Right forelimb (tissue), 1 donor: ENCODE data around the gene RPS3A.
A peak's percentile ranks its signal among the peaks of the same experiment; 100 is the strongest.
"Not testable (repeated sequence)": the region's sequence is repeated elsewhere in the genome, so short reads cannot be mapped to it uniquely, and the experiment has no call there.

Experiments
- DNase-seq: peaks from one replicate; pipeline ENCODE4 v3.0.0-alpha.2; 2018

RPS3A gene

DNA sequence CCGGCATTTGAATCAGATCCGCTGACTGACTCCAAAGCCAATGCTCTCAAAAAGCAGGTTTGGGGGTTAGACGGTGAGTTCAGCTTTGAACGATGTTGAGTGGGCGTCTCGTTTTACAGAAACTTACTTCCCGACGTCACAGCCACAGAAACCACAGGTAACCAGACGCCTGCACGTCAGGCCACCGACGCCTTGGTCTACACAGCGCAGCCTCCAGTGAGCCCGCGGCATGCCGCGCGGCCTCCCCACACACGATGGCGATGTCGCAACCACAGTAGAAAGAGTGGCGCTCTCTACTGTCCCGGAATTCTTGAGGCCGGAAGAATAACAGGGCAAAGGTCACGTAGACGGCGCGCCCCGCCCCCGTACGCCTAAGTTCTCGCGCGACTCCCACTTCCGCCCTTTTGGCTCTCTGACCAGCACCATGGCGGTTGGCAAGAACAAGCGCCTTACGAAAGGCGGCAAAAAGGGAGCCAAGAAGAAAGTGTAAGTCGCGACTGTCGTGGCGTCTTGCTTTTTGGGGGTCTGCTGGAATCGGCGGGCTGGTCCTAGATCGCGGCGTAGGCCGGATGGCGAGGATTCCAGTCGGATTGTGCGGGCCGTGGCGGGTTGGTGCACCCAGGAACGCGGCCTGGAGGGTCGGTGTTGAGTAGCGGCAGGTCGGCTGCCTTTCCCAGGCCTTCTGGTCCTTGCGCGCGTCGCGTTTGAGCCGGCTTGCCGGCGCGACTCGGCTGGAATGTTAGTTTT is at the start of gene RPS3A:
RPS3A (plus strand) TSS at position 400 of the 747 bp plus-strand sequence; CDS start at position 425, 25 bp downstream.
- peak; percentile 99 for DNase-seq

DNA sequence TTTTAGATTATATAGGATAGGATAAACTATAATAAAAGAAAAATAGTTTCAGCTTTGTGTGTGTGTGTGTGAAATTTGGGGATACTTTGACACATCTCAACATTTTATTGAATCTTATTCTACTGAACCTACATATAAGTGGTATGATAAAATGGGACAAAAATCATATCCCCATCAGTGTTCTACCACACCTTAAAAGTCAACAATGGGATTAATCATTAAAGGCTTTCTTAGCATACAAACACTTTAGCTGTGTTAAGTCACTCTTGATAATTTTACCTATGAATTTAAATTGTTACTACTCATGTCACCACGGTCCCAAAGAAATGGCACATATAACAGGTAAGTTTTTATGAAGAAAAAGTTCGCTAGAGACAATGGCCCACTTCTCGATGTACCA is 46.6 kb upstream of the RPS3A start:
- DNase-seq: no peak

DNA sequence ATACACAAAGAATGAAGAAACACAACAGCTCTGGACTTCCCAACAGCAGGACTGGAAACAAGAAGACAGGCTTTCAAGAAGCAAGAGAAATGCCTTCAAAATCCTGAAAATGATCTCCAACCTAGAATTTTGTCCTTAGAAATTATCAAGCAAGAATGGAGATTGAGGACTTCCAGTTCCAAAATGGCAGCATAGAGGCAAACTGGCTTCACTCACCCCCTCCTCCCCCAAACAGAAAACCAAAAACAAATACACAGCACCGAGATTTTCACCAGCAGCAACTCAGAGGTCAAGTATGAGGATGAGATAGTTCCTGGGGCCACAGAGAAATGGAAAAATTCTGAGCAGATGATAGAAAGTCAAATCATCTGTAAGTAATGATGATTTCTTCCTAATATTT is 43.9 kb upstream of the RPS3A start:
- no peak for DNase-seq

DNA sequence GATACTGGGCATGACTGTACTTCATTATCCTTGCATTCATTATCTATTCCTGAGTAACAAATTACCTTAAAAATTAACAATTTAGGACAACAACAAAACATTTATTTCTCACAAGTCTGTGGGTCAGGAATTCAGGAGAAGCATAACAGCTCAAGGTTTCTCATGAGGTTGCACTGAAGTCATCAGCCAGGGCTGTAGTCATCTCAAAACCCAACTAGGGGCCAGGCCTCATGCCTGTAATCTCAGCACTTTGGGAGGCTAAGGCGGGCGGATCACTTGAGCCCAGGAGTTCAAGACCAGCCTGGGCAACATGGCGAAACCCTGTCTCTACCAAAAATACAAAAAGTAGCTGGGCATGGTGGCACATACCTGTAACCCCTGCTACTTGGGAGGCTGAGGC is 36.3 kb upstream of the RPS3A start:
- DNase-seq: not testable (repeated sequence)

DNA sequence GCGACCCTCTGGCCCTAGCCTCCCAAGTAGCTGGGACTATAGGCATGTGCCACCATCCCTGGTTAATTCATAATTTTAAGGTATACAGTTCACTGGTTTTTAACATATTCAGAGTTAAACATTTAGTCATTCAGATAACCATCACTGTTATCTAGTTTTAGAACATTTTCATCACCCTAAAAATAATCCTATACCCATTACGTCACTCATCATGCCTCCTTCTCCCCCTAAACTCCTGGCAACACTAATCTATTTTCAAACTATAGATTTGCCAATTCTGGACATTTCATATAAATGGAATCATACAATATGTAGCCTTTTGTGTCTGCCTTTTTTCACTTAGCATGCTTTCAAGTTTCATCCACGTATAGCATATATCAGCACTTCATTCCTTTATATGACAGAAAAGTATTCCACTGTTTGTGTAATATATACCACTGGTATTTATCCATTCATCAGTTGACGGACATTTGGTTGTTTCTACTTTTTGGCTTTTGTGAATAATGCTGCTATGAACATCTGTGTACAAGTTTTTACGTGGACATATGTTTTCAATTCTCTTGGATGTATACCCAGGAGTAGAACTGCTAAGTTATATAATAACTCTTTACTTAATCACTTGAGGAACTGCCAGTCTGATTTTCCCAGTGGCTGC is 32.0 kb upstream of the RPS3A start:
- DNase-seq: no peak

DNA sequence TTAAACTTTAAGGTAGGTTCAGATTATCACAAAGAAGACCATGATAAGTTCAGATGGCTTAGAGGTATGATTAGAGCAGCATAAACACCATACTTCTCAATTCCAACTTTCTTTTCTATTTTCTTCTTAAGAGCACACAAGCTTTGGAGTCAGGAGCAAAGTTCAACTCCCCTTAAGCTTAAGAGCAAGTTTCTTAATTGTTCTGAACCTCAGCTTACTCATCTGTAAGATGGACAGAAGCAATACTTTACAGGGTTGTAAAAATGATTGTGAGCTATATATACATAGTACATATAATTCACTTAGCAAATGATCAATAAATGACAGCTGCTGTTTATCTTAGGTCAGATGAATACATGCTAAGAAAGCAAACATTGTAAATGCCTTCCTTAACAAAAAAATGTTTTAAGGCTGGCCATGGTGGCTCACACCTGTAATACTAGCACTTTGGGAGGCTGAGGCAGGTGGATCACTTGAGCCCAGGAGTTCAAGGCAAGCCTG is 25.0 kb upstream of the RPS3A start:
- no peak for DNase-seq

DNA sequence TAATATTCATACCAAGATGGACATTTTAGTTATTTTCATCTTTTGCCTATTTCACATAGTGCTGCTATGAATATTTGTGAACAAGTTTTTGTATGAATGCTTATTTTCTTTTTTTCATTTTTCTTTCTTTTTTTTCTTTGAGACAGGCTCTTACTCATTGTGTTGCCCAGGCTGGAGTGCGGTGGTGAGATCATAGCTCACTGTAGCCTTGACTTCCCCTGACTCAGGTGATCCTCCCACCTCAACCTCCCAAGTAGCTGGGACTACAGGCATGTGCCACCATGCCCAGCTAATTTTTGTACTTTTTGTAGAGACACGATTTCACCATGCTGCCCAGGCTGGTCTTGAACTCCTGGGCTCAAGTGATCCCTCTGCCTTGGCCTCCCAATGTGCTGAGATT is 21.4 kb upstream of the RPS3A start:
- DNase-seq: not testable (repeated sequence)

DNA sequence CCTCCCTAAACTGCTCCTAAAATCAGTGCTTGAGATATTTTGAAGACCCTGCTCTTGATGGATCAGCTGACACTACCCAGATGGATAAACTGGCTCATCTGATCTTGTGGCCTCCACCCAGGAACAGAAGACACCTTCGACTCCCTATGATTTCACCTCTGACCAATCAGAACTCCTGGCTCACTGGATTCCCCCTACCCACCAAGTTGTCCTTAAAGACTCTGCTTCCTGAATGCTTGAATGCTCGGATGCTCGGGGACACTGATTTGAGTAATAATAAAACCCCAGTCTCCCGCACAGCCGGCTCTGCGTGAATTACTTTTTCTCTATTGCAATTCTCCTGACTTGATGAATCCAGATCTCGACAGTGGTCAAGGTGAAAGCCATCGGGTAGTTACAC is 12.0 kb upstream of the RPS3A start:
- DNase-seq: no peak

DNA sequence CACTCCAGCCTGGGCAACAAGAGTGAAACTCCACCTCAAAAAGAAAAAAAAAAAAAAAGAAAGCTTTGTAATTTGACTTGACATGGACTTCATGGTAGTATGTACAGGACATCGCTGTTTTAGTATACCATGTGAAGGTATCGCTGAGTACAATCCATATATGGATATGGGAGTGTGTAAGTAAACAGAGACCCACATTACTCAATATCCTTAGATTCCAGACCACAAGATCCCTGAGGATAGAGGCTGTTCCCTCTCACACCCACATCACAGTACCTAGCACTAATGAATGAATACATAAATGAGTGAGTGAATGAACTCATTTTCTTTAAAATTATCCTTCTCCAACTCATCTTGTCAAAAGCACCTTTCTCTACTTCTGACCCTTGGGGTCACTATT is 8.4 kb upstream of the RPS3A start:
- DNase-seq: no peak

DNA sequence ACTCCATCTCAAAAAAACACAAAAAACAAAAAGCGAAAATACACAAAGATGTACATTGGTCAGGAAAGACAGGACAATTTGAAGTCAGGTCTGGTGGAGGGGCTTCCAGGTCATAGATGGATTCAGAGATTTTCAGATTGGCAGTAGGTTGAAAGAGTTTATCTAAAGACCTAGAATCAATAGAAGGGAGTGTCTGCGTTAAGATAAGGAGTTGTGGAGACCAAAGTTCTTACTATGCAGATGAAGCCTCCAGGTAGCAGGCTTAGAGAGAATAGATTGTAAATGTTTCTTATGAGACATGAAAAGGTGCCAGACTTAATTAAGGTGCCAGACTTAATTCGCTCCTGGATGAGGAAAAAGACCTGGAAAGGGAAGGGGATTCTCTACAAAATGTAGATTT is 6.9 kb upstream of the RPS3A start:
- DNase-seq: no peak

DNA sequence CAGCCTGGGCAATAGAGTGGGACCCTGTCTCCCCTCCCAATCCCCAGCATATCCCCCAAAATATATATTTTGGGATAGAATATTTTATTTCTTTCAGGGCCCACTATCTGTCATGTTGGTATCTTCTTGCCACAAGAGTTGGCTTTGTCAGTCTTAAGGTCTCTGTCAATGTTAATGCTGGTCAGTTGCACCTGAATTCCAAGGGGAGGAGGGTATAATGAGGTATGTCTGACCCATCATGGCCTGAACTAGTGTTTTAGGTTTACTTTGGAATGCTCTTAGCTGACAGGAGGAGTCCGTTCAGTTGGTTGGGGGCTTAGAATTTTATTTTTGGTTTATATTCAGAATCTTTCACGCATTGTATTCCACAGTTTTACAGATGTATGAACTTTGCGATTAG is 6.2 kb upstream of the RPS3A start:
- no peak for DNase-seq

DNA sequence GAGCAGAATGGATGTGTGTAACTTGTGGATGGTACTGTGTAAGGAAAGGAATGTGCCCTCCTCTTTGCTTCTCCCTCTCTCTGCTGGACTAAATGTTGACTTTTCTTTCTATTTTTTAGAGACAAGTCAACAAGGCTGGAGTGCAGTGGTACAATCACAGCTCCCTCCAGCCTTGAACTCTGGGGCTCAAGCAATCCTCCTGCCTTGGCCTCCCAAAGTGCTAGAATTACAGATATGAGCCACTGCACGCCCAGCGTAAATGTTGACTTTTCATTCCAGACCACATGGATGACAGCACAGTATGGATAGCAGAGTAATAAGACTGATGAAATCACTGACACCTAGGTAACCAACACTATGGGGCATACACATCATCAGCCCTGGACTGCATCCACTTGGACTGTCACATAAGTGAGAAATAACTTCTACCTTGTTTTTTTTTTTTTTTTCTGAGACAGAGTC is 5.1 kb upstream of the RPS3A start:
- no peak for DNase-seq

DNA sequence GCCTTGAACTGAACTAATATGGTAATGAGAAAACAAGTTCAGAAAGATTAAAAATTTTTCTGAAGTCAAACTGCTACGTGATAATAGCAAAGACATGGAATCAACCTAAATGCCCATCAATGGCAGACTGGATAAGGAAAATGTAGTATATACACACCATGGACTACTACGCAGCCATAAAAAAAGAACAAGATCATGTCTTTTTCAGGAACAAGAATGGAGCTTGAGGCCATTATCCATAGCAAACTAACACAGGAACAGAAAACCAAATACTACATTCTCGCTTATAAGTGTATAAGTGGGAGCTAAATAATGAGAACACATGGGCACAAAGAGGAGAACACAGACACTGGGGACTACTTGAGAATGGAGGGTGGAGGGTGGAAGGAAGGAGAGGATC is 4.3 kb upstream of the RPS3A start:
- DNase-seq: no peak

DNA sequence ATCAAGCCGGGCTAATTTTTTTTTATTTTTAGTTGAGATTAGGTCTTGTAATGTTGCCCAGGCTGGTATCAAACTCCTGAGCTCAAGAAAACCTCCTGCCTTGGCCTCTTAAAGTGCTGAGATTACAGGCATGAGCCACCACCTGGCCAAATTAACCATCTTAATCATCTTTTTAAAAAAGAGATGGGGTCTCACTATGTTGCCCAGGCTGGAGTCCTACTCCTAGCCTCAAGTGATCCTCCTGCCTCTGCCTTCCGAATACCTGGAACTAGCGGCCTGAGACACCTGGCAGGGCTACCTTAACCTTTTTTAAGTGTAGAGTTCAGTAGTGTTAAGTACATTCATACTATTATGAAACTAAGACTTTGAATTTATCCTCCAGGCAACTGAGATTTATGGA is 1.7 kb upstream of the RPS3A start:
- no peak for DNase-seq

DNA sequence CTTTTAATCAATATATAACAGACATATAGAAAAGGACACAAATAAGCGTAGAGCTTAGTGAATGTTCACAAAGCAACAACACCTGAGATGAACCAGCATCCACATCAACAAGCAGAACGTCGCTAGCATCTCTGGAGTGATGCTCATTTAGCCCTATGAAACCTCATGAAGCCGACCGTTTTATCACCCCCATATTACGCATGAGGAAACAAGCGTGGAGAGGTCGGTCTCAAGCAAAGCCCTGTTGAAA is 524 bp upstream of the RPS3A start:
- no peak for DNase-seq

DNA sequence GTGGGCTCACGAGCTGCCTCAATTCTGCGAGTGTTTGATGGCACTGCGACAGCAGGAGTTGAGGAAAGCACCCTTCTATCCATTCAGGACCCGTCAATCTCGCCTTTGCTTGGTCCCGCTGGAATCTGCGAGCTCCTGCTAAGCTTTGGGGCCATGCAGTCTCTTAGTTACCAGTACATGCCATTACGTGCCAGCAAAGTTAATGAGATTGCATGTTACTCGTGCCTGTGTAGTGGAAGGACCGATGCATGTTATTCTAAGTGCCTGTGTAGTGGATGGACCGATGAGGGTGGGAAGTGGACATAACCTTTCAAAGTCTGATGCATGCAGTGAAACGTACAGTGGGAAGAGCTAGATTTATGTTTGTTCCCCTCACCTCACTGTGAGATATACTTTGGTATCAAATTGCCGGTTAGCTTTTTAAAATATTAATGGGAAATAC is 569 bp downstream of the RPS3A start:
- no peak for DNase-seq

DNA sequence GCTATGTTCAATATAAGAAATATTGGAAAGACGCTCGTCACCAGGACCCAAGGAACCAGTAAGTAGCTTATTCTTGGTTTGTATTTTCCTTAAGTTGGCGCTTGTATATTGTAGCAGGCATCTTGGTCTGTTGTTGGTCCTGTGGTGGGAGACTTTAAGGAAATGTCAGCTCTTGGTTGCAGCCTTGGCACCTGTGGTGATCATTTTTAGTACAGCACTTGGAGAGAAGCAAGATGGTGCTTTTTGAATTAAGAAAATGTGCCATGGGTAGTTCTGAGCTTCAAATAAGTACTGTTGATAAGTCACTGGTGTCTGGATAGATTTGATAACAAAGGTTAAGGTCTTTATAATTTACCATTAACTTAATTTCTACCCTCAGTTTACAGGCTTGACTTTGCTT is 1.1 kb downstream of the RPS3A start:
- DNase-seq: no peak

DNA sequence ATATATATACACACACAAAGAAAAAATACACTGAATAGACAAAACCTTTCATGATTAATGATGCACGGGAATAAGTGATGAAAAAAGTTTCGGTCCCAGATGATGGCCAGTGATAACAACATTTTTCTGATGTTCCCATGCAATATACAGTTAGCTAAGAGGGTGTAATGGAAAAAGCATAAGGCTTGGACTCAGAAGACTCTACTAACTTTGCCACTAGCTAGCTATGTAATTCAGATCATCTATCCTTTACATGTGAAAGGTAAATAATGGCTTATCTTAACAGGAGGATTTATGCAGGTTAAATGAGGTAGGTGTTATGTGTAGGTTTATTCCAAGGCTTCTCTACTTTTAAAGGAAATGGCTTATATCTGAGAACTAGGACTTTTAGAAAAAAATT is 4.3 kb downstream of the RPS3A start:
- DNase-seq: no peak

DNA sequence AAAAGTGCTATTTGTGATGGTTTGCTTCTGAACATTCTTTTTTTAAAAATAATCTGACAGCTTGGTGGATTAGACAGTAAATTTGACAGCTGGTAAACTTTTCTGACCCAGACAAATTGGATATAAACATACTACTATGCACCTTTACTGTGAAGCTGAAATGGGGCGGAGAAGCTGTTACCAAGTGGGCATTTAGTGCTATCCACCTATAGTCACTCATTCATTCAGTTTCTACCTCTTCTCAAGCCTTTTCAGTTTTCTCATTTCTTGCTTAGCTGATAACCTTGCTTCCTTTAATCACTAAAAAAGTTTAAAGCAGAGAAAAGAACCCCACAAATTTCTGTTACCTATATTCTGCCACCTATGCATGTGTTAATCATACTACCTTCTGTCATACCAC is 5.2 kb downstream of the RPS3A start:
- DNase-seq: no peak

DNA sequence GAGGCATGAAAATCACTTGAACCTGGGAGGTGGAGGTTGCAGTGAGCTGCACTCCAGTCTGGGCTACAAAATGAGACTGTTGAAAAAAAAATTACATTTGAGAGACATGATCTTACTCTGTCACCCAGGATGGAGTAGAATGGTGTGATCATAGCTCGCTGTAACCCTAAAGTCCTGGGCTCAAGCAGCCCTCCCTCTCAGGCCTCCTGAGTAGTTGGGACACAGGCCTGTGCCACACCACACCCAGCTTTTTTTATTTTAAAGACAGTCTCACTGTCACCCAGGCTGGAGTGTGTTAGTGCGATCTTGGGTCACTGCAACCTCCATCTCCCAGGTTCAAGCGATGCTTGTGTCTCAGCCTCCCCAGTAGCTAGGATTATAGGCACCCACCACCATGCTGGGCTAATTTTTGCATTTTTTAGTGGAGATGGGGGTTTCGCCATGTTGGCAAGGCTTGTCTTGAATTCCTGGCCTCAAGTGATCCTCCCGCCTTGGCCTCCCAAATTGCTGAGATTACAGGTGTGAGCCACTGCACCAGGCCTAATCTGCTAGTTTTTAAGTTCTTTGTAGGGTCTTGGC is 6.1 kb downstream of the RPS3A start:
- no peak for DNase-seq

DNA sequence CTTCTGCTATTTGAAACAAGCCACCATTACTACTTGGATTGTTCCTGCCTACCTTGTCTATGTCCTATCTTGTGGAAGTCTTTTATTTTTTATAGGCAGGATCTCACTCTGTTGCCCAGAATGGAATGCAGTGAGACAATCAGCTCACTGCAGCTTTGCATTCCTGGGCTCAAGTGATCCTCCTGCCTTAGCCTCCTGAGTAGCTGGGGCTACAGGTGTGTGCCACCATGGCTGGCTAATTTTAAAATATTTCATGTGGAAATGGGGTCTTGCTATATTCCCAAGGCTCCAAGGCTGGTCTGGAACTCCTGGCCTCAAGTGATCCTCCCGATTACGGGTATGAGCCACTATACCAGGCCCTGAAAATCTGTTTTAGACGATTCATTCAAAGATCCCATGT is 7.6 kb downstream of the RPS3A start:
- DNase-seq: no peak

DNA sequence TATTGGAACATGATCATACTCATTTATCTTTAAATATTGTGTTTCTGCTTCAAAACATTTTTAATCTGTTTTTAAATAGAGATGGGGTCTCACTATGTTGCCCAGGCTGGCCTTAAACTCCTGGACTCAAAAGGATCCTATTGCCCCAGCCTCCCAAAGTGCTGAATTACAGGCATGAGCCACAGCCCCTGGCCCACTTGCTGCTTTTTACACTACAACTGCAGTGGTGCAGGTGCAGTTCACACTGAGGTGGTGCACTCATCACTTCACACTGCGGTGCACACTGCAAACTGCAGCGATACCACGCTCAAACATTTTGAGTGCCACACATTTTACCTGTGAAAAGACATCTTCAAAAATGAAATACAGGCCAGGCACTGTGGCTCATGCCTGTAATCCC is 10.8 kb downstream of the RPS3A start:
- DNase-seq: no peak

DNA sequence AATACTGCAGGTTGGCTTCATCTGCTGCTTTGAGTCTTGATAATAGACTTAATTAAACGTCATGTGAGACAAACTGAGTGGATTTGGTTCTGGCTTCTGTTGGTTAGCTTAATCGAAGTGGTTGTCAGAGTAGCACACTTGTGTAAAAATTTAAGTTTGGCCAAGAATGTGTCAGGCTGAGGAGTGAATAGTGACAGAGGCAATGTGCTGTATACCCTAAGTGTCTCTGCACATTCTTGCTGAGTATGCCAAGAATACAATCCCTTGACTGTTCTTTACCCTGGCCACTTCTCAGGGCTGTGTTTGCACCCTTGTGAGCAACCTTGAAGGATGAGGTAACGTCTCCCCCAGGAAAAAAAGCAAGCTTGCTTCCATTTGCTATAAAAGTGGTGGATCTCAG is 14.9 kb downstream of the RPS3A start:
- DNase-seq: no peak

DNA sequence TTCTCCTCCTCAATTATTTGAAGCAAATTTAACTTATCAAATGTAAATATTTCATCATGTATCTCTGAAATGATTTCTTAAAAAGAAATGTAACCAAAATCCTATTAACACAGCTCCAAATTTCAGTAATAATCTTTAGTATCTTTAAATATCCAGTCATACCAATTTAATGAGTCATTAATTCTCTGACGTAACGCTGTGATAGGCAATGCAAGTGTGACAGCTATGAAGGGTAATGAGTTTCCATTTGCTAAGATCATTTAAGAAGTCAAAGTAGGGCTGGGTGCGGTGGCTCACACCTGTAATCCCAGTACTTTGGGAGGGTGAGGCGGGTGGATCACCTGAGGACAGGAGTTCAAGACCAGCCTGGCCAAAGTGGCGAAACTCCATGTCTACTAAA is 15.6 kb downstream of the RPS3A start:
- no peak for DNase-seq
